ENCODE measurements around the gene SCAMP1. TPM values are rescaled to one million over a fixed set of nuclear protein-coding genes. Genes with fewer than 3 reads are reported as not detected.
"Not testable (repeated sequence)": the region's sequence is repeated elsewhere in the genome, so short reads cannot be mapped to it uniquely, and the experiment has no call there.

The SCAMP1 gene
- total and polyA plus RNA-seq, 5 donors from 2014 or later: 22.1 to 44.8 (median 41.2) TPM

GRCh38 chr5:78433972-78434371, 73.6 kb downstream of the SCAMP1 start:
- Mint-ChIP-seq H3K4me1 (peaks cover 4 to 25% (median 11%) of the 10 kb centered on the region in 4 donors), H3K4me3 (no peak overlapping the region), H3K9me3 (peaks cover 0 to 7% (median 5%) of the 10 kb centered on the region in 7 donors), H3K36me3 (peaks cover 77% of the 10 kb centered on the region), H3K27ac (no peak overlapping the region), H3K27me3 (no peaks in the 10 kb centered on the region)
- H3K36me3 ChIP-seq (ENCODE audit: control insufficient read depth, insufficient read depth, low read length): peaks cover 9% of the 10 kb centered on the region
- H3K9me3 ChIP-seq (ENCODE audit: control insufficient read depth in 2 of 2, low read length in 2 of 2): no peaks in the 10 kb centered on the region
- no peak for ATAC-seq (ENCODE audit: low read depth in 2 of 2)
- no peak overlapping the region for H3K27ac ChIP-seq (ENCODE audit: insufficient read depth, low read length, poor library complexity, severe bottlenecking)
- H3K4me1 ChIP-seq (ENCODE audit: control insufficient read depth, insufficient read depth, low read length, poor library complexity, severe bottlenecking): no peaks in the 10 kb centered on the region
- no peaks in the 10 kb centered on the region for H3K27me3 ChIP-seq (ENCODE audit: control insufficient read depth, insufficient read depth, low read length)
- DNase-seq: no peak
- no peak overlapping the region for H3K4me3 ChIP-seq (ENCODE audit: low read depth, low read length)

DNA sequence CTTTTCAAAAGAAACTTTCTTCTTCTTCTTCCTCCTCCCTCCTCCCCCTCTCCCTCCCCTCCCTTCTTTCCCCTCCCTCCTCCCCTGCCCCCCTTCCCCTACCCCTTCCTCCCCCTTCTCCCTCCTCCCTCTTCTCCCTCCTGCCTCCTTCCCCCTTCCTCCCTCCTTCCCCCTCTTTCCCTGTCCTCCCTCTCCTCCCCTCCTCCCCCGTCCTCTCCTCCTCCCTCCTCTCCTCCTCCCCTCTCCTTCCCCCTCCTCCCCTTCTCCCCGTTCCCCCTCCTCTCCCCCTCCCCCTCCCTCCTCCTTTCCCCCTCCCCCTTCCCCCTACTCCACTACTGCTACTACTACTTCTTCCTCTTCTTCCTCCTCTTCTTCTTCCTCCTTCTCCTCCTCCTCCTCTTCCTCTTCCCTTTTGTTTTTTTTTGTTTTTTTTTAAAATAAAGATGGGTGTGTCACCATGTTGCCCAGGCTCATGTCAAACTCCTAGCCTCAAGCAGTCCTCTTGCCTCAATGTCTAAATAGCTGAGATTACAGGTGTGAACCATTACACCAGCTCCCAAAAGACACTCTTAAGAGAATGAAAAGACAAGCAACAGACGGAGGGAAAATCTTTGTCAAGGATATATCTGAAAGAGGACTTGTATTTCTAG, 87.5 kb downstream of the SCAMP1 start:
- H3K4me1 Mint-ChIP-seq: peaks cover 0 to 8% (median 1%) of the 10 kb centered on the region in 4 donors
- H3K9me3 Mint-ChIP-seq: peaks cover 0 to 5% (median 1%) of the 10 kb centered on the region in 7 donors
- no peak for ATAC-seq (ENCODE audit: low read depth in 2 of 2)
- H3K27ac Mint-ChIP-seq: no peak overlapping the region
- H3K4me3 Mint-ChIP-seq: no peak overlapping the region
- Histone ChIP-seq H3K27me3 (ENCODE audit: control insufficient read depth, insufficient read depth, low read length) (no peaks in the 10 kb centered on the region), H3K36me3 (ENCODE audit: control insufficient read depth, insufficient read depth, low read length) (peaks cover 4% of the 10 kb centered on the region), H3K4me3 (ENCODE audit: low read depth, low read length) (no peak overlapping the region), H3K9me3 (ENCODE audit: control insufficient read depth in 2 of 2, low read length in 2 of 2) (no peaks in the 10 kb centered on the region), H3K27ac (ENCODE audit: insufficient read depth, low read length, poor library complexity, severe bottlenecking) (no peak overlapping the region), H3K4me1 (ENCODE audit: control insufficient read depth, insufficient read depth, low read length, poor library complexity, severe bottlenecking) (no peaks in the 10 kb centered on the region)
- no peak for DNase-seq
- H3K36me3 Mint-ChIP-seq: peaks cover 40% of the 10 kb centered on the region
- H3K27me3 Mint-ChIP-seq: no peaks in the 10 kb centered on the region

DNA sequence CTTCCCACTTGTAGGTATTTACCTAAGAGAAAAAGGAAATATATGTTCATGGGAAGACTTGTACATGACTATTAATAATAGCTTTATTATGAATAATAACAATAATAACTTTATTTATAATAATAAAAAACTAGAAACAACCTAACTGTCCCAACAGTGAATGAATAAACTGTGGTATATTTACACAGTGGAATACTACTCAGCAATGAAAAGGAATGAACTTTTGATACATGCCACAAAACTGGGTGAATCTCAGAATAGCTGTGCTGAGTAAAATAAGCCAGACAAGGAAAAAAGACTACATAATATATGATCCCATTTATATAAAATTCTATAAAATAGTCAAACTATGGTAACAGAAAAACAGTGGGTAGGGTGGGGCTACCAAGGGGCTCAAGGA, 88.7 kb downstream of the SCAMP1 start:
- no peak overlapping the region for H3K27ac ChIP-seq (ENCODE audit: insufficient read depth, low read length, poor library complexity, severe bottlenecking)
- no peak for DNase-seq
- no peak for ATAC-seq (ENCODE audit: low read depth in 2 of 2)
- H3K4me3 ChIP-seq (ENCODE audit: low read depth, low read length): no peak overlapping the region
- Mint-ChIP-seq H3K36me3 (peaks cover 34% of the 10 kb centered on the region), H3K4me1 (peaks cover 0 to 8% (median 1%) of the 10 kb centered on the region in 4 donors), H3K27me3 (no peaks in the 10 kb centered on the region), H3K9me3 (peaks cover 0 to 5% (median 1%) of the 10 kb centered on the region in 7 donors), H3K27ac (no peak overlapping the region), H3K4me3 (no peak overlapping the region)
- H3K27me3 ChIP-seq (ENCODE audit: control insufficient read depth, insufficient read depth, low read length): no peaks in the 10 kb centered on the region
- H3K4me1 ChIP-seq (ENCODE audit: control insufficient read depth, insufficient read depth, low read length, poor library complexity, severe bottlenecking): no peaks in the 10 kb centered on the region
- H3K36me3 ChIP-seq (ENCODE audit: control insufficient read depth, insufficient read depth, low read length): peaks cover 4% of the 10 kb centered on the region
- no peaks in the 10 kb centered on the region for H3K9me3 ChIP-seq (ENCODE audit: control insufficient read depth in 2 of 2, low read length in 2 of 2)

GRCh38 chr5:78457507-78457906, 97.1 kb downstream of the SCAMP1 start:
- H3K27ac Mint-ChIP-seq; H3K27ac ChIP-seq (ENCODE audit: insufficient read depth, low read length, poor library complexity, severe bottlenecking); H3K9me3 ChIP-seq (ENCODE audit: control insufficient read depth in 2 of 2, low read length in 2 of 2); DNase-seq; H3K4me3 ChIP-seq (ENCODE audit: low read depth, low read length); H3K4me3 Mint-ChIP-seq; H3K27me3 Mint-ChIP-seq; H3K4me1 ChIP-seq (ENCODE audit: control insufficient read depth, insufficient read depth, low read length, poor library complexity, severe bottlenecking); H3K9me3 Mint-ChIP-seq; H3K27me3 ChIP-seq (ENCODE audit: control insufficient read depth, insufficient read depth, low read length); ATAC-seq (ENCODE audit: low read depth in 2 of 2): not testable (repeated sequence)
- H3K36me3 ChIP-seq (ENCODE audit: control insufficient read depth, insufficient read depth, low read length): peaks cover 11% of the 10 kb centered on the region
- H3K36me3 Mint-ChIP-seq: peaks cover 35% of the 10 kb centered on the region
- H3K4me1 Mint-ChIP-seq: peaks cover 7 to 19% (median 14%) of the 10 kb centered on the region in 4 donors

GRCh38 chr5:78458843-78459242, 98.4 kb downstream of the SCAMP1 start:
- Histone ChIP-seq H3K9me3 (ENCODE audit: control insufficient read depth in 2 of 2, low read length in 2 of 2) (no peaks in the 10 kb centered on the region), H3K4me1 (ENCODE audit: control insufficient read depth, insufficient read depth, low read length, poor library complexity, severe bottlenecking) (no peaks in the 10 kb centered on the region), H3K4me3 (ENCODE audit: low read depth, low read length) (no peak overlapping the region), H3K36me3 (ENCODE audit: control insufficient read depth, insufficient read depth, low read length) (peaks cover 14% of the 10 kb centered on the region), H3K27me3 (ENCODE audit: control insufficient read depth, insufficient read depth, low read length) (no peaks in the 10 kb centered on the region), H3K27ac (ENCODE audit: insufficient read depth, low read length, poor library complexity, severe bottlenecking) (no peak overlapping the region)
- no peak overlapping the region for H3K4me3 Mint-ChIP-seq
- DNase-seq (no peak), ATAC-seq (ENCODE audit: low read depth in 2 of 2) (no peak)
- H3K9me3 Mint-ChIP-seq: peaks cover 0 to 2% (median 0%) of the 10 kb centered on the region in 7 donors
- H3K36me3 Mint-ChIP-seq: peaks cover 43% of the 10 kb centered on the region
- no peak overlapping the region for H3K27ac Mint-ChIP-seq
- H3K27me3 Mint-ChIP-seq: no peaks in the 10 kb centered on the region
- peaks cover 11 to 22% (median 19%) of the 10 kb centered on the region in 4 donors for H3K4me1 Mint-ChIP-seq

DNA sequence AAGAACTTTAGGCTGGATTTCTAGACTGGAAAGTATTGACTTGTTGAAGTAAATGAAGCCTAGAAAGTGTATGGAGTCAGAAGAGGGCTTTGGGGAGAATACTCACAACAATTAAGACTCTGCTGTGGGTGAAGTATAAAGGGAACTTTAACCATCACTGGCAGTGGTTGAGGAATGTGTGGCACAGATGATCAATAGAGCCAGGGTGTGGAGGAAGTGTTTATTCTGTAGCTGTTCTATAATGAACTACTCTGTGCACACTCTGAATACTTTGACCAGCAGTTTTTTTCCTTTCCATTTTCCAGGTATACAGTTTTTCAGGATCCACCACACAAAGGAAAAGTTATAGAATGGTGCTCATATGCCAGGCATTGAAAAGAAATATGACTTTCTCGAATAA, 106.7 kb downstream of the SCAMP1 start:
- H3K9me3 Mint-ChIP-seq: no peaks in the 10 kb centered on the region
- H3K27ac Mint-ChIP-seq: no peak overlapping the region
- Histone ChIP-seq H3K27ac (ENCODE audit: insufficient read depth, low read length, poor library complexity, severe bottlenecking) (no peak overlapping the region), H3K9me3 (ENCODE audit: control insufficient read depth in 2 of 2, low read length in 2 of 2) (no peaks in the 10 kb centered on the region), H3K27me3 (ENCODE audit: control insufficient read depth, insufficient read depth, low read length) (no peaks in the 10 kb centered on the region), H3K4me1 (ENCODE audit: control insufficient read depth, insufficient read depth, low read length, poor library complexity, severe bottlenecking) (no peaks in the 10 kb centered on the region), H3K4me3 (ENCODE audit: low read depth, low read length) (no peak overlapping the region), H3K36me3 (ENCODE audit: control insufficient read depth, insufficient read depth, low read length) (peaks cover 17% of the 10 kb centered on the region)
- peaks cover 3 to 12% (median 7%) of the 10 kb centered on the region in 4 donors for H3K4me1 Mint-ChIP-seq
- no peak for ATAC-seq (ENCODE audit: low read depth in 2 of 2)
- H3K36me3 Mint-ChIP-seq: peaks cover 20% of the 10 kb centered on the region
- DNase-seq: no peak
- no peaks in the 10 kb centered on the region for H3K27me3 Mint-ChIP-seq
- H3K4me3 Mint-ChIP-seq: no peak overlapping the region

DNA sequence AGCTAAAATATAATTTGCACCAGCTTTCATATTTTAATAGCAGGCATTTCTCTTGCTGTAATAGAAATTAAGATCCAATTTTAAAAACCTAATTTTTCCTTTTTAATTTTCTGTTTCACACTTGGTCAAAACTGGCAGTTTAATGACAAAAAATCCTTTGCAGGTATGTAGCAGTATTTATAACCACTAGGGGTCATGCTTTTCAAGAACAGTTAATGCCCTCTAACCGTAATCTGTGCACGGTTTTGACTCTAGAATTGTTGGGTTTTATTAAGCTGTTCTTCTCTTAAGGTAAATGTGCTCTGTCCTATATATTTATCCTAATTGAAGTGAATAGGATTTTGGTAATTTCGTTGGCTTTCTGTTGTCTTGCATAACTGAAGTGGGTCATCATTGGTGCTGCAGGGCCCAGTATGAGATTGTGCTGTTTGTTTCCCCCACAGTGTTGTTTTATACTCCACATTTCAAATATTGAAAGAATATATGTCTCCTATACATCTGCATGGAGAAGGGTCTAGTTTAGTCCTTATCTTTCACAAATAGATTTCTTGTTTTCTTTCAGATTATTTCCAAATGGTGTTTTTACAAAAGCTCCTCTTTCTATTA, 107.4 kb downstream of the SCAMP1 start:
- ATAC-seq (ENCODE audit: low read depth in 2 of 2) (no peak), DNase-seq (peak in 1 of 3 donors; percentile 49)
- no peak overlapping the region for H3K4me3 ChIP-seq (ENCODE audit: low read depth, low read length)
- Mint-ChIP-seq H3K4me1 (peaks cover 3 to 12% (median 7%) of the 10 kb centered on the region in 4 donors), H3K9me3 (no peaks in the 10 kb centered on the region), H3K27ac (no peak overlapping the region), H3K27me3 (no peaks in the 10 kb centered on the region), H3K4me3 (no peak overlapping the region), H3K36me3 (peaks cover 19% of the 10 kb centered on the region)
- H3K9me3 ChIP-seq (ENCODE audit: control insufficient read depth in 2 of 2, low read length in 2 of 2): no peaks in the 10 kb centered on the region
- H3K27ac ChIP-seq (ENCODE audit: insufficient read depth, low read length, poor library complexity, severe bottlenecking): no peak overlapping the region
- H3K27me3 ChIP-seq (ENCODE audit: control insufficient read depth, insufficient read depth, low read length): no peaks in the 10 kb centered on the region
- peaks cover 17% of the 10 kb centered on the region for H3K36me3 ChIP-seq (ENCODE audit: control insufficient read depth, insufficient read depth, low read length)
- H3K4me1 ChIP-seq (ENCODE audit: control insufficient read depth, insufficient read depth, low read length, poor library complexity, severe bottlenecking): no peaks in the 10 kb centered on the region

GRCh38 chr5:78471896-78472295, 111.5 kb downstream of the SCAMP1 start:
- Histone ChIP-seq H3K4me3 (ENCODE audit: low read depth, low read length) (no peak overlapping the region), H3K4me1 (ENCODE audit: control insufficient read depth, insufficient read depth, low read length, poor library complexity, severe bottlenecking) (no peaks in the 10 kb centered on the region), H3K9me3 (ENCODE audit: control insufficient read depth in 2 of 2, low read length in 2 of 2) (no peaks in the 10 kb centered on the region), H3K27me3 (ENCODE audit: control insufficient read depth, insufficient read depth, low read length) (no peaks in the 10 kb centered on the region), H3K27ac (ENCODE audit: insufficient read depth, low read length, poor library complexity, severe bottlenecking) (no peak overlapping the region), H3K36me3 (ENCODE audit: control insufficient read depth, insufficient read depth, low read length) (peaks cover 10% of the 10 kb centered on the region)
- DNase-seq: no peak
- Mint-ChIP-seq H3K4me1 (peaks cover 0 to 7% (median 0%) of the 10 kb centered on the region in 4 donors), H3K36me3 (peaks cover 17% of the 10 kb centered on the region), H3K27ac (no peak overlapping the region), H3K4me3 (no peak overlapping the region), H3K9me3 (no peaks in the 10 kb centered on the region), H3K27me3 (no peaks in the 10 kb centered on the region)
- no peak for ATAC-seq (ENCODE audit: low read depth in 2 of 2)

Measured in CD4-positive, CD25-positive, alpha-beta regulatory T cell (primary cell).